GM18517 (cell line): Measurements from ENCODE around the gene PKIG.
"Not testable (repeated sequence)": the region's sequence is repeated elsewhere in the genome, so short reads cannot be mapped to it uniquely, and the experiment has no call there.

Experiments
- ATAC-seq: cut with Tn5 transposase; IDR thresholded peaks from one replicate; pipeline ENCODE4 v1.9.1; 2021; ENCODE audit warnings: mild to moderate bottlenecking, moderate library complexity; ENCODE audit not compliant: unreplicated experiment

PKIG gene

GRCh38 chr20:44654210-44654609, 71.8 kb downstream of the PKIG start:
- not testable (repeated sequence) for ATAC-seq

DNA sequence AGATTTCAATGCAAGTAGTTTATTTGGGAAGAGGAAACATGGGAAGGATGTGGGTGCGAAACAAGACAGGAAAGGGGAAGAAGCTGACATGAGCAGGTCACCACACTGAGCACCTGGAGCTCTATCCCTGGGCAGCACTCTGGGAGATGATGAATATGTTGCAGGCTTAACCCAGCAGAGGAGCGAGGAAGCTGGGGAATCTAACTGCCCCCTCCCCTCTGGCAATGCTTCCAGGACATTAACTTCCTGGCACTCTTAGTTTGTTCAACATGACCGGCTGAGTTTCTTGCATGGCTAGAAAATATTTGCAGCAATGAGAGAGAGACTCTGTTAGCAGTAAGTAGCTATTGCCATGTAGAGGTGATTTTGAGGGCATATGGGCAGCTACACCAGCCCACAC, 74.1 kb downstream of the PKIG start:
- no peak for ATAC-seq

DNA sequence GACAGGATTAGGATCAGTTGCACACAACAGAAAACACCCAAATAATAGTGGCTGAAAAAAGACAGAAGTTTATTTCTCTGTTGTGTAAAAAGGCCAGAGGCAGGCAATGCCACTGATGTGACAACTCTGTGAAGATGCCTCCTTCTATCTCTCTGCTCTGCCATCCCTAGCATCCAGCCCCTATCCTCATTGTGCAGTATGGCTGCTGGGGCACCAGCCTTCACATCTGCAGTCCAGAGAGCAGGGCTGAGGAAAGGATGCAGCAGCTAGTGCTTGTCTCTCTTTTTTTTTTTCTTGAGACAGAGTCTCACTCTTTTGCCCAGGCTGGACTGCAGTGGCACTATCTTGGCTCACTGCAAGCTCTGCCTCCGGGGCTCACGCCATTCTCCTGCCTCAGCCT, 75.5 kb downstream of the PKIG start:
- no peak for ATAC-seq

DNA sequence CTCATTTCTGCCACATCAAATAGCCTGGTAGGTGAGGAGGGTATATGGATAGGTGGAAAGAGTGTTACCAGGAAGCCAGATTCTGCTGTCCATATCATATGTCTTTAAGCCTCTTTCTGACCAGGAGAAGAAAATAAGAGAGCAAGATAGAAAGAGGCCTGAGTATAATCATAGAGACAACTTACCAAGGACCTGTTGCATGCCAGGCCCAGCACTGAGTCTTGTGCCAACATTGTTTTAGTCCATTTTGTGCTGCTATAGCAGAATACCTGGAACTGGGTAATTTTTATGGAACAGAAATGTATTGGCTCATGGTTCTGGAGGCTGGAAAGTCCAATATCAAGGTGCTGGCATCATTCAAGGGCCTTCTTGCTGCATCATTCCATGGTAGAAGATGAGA, 76.4 kb downstream of the PKIG start:
- no peak for ATAC-seq

DNA sequence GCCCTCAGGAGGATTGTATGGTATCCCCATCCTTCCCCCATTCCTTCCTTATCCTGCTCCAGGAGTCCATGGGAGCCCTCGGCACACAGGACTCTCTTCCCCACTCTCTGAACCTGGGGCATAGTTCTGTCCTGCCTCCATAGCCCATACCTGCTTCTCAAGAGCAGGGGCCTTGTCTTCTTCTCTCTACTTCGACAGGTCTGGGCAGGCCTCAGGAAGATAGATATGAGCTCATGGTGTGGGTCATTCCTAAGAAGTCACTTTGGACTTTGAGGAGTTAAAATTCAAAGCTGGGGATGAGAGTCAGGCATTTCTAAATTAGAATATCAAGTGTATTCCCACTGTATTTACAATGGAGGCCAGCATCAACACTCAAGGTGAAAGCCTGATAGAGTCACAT, 77.6 kb downstream of the PKIG start:
- no peak for ATAC-seq

DNA sequence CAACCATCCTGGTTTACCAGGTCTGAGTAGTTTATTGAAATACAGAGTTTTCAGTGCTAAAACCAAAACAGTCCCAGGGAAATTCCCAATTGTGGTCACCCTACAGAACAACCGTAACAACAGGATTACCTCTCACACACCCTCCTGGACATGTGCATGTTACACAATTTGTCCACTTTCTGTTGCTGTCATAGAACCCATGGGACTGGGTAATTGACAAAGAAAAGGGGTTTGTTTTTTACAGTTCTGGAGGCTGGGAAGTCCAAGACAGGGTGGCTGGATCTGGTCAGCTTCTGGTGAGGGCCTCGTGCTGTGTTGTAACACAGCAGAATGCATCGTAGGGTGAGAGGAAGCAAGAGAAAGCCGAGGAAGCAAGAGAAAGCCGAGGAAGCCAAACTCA, 78.2 kb downstream of the PKIG start:
- ATAC-seq = no peak

DNA sequence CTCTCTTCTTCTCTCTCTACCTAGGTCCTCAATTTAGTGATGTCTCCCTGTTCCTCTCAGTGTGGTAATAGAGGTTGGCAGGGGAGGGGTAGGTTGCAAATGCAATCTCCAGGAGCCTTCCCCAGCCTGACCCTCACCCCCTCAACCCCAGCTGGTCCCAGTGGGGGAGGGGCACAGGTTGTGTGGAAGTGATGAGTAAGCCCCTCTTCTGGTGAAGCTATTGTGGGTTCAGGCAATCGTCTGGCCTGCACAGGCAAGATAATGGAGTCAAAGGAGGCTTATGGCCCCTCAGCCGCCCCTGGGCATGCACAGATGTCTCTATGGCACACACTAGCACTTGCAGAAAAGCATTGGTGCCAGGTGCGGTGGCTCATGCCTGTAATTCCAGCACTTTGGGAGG, 79.9 kb downstream of the PKIG start:
- ATAC-seq = no peak

GRCh38 chr20:44664131-44664530, 81.8 kb downstream of the PKIG start:
- no peak for ATAC-seq

DNA sequence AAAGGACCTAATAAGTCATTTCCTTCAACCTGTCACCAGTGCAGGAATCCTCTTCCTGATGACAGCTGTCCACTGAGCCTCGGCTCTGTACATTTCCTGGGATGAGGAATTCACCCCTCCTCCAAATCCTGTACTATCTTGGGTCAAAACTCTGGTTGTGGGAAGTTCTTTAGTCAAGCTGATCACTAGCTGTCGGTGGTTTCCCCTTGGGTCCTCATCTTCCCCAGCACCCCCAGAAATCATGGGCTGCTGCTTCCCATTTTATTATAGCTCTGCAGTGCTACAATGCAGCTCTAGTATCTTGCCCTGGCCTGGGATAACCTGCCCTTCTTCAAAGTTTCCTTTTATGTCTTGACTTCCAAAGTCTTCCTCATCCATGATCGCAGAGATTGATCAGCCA, 83.7 kb downstream of the PKIG start:
- no peak for ATAC-seq
